OCI-M2 (cell line): ENCODE measurements around the gene MLLT1.
A peak's percentile ranks its signal among the peaks of the same experiment; 100 is the strongest.

Source experiments
- DNase-seq: peaks from one replicate; lab custom pipeline; 2025; ENCODE audit not compliant: unreplicated experiment; lab: John Stamatoyannopoulos, UW

The MLLT1 gene

DNA sequence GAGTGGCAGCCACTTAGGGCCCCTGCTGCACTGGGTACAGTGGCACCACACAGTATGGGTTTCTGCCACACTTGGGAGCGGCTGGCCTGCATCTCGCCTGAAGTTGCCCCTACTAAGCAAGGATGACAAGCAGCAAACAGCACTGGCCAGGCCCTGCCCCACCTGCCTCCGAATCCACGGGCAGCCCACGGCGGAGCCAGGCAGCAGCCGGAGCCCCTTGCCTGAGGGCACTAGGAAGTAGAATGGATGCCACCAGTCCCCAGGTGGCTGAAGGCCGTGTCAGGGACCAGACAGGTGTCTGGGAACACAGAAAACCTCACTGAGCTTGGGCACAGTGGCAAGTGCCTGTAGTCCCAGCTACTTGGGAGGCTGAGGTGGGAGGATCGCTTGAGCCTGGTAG, 19.4 kb downstream of the MLLT1 start:
- DNase-seq, result no peak

DNA sequence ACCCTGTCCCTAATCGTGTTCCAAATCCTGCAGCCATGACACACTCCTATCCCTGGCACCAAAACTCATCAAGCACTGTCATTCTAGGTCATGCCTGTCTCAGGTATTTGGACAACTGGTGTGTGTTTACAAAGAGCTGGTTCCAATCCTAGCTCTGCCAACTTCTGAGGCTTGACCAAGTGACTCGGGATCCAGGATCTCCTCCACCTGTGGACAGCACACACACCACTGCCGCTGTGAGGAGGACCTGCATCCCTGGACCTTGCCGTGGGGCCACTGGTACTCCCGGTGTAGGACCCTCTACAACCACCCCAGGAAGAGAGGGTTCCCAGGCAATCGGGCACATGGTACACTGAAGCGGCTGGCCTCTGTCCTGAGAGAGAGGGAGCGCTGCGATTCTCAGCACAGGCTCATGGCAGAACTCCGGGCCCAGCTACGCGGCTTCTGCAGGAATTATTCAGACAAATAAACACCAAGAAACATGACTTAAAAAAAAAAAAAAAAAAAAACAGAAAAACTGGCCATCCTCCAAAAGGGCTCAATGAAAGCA, 20.4 kb downstream of the MLLT1 start:
- no peak for DNase-seq

DNA sequence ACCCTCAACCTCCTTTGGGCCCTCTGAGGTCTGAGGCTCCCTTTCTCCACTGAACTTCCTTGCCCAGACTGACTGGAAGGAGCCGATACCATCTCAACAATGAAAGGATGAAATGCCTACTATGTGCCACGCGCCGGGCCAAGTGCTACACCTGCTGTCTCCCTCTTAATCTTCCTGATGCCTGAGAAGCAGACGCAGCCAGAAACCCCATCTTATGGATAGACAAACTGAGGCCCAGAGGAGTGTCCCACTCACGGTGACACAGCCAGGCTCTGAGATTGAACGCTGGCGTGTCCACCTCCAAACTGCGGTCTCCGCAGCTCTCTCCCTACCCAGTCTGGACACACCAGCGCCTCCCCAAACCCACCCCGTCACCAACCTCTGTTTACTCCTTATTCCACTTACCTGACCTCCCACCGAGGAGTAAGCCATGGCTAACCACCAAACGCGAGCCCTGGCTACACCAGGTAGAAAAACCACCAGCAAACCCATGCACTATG, 20.9 kb downstream of the MLLT1 start:
- no peak for DNase-seq

DNA sequence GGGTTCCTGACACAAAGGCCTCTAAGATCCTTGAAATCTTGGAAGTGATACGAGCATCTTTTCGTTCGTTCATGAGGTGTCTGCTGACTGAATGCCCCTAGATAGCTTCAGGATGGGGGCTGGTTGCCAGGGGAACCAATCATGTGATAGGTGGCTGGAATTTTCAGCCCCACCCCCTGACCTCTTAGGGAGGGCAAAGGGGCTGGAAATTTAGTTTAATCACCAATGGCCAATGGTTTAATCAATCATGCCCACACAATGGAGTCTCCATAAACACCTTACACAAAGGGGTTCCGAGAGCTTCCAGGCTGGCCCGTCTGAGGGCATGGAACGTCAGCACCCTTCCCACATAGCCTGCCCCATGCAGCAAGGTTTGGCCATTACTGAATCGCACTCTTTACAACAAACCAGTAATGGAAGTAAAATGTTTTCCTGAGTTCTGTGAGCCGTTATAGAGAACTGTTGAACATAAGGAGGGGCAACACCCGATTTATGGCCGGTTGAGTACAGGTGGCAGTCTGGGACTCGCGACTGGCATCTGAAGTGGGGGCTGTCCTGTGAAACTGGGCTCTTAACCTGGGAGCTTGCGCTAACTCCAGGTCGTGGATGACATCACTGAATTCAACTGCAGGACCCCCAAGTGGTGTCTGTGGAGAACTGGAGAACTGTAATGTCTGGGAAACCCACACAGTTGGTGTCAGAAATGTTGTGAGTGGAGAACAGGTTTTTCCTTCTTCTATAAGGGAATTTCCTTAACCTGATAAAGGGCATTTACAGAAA, 25.6 kb downstream of the MLLT1 start:
- DNase-seq, result no peak

DNA sequence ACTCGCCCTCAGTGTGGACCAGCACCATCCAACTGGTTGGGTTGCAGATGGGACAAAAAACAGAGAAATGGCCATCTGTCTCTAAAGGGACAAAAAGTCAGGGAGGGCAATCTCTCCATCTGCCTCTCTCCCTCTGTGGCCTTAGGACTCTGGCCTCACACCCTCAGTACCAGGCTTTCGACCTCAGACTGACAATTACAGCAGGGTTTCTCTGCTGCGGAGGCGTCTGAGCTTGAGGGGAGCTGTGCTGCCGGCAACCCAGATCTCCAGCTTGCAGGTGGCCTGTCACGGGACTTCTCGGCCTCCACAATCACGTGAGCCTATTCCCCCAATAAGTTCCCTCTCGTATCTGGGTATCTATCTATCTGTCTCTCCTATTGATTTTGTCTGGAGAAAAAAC, 27.7 kb downstream of the MLLT1 start:
- no peak for DNase-seq

DNA sequence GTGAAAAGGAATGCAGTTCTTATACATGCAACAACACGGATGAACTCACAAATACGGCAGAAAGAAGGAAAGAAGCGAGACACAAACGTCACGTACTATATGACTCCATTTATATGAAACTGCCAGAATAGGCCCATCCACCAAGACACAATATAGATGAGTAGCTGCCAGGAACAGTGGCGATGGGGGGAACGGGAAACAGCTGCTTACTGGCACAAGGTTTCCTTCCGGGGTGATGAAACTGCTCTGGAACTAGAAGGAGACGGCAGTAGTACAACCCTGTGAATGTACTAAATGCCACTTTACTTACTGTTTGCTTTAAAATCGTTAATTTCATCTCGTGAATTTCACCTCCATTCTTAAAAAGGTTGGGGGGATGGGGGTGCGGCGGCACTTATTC, 28.9 kb downstream of the MLLT1 start:
- DNase-seq, result no peak

DNA sequence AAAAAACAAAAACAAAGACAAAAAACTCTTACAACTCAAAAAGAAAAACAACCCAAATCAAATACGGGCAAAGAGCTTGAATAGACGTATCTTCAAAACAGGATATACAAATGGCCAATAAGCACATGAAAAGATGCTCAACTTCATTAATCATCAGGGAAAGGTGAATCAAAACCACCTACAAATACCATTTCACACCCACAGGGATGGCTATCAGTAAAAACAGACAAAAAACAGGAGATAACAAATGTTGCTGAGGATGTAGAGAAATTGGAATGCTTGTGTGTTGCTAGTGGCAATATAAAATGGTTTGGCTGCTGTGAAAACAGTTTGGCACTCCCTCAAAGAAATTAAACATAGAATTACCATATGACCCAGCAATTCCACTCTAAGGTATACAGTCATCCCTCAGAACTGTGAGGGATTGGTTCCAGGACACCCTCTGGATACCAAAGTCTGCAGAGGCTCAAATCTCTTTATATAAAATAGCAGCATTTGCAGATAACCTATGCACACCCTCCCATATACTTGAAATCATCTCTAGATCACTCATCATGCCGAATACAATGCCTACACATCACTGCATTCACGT, 29.7 kb downstream of the MLLT1 start:
- DNase-seq, result no peak

DNA sequence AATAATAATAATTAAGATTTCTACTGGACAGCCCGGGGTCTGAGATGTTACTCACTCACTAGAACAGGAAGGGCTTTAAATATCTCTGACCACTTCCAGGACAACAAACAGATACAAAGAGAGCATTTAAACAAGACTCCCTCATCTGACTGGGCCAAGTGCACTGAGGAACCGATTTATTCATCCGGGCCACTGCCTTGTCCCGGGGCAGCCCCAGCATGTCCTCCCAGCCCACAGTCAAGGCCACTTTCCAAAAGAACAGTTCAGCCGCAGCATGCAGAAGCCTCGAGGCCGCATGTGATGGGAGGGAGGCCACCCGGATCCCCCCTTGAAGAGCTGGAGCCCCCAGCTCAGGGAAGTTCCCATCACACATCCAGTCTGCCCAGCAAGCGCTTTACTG, 30.5 kb downstream of the MLLT1 start:
- DNase-seq, result no peak

DNA sequence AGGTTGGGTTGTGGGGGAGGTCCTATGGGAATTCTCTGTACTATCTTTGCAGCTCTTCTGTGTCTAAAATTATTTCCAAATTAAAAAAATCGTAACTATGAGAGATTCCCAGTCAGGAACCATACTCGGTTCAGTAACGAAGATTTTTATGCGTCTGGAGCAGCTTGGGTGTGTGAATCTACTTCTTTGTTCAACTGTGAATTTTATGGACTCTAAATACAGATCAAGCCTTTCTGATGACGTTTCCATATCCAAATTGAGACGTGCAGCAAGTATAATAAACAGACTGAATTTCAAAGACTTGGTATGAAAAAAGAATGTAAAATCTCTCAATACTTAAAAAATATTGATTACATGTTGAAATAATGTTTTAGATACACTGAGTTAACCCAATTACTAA, 30.9 kb downstream of the MLLT1 start:
- no peak for DNase-seq

DNA sequence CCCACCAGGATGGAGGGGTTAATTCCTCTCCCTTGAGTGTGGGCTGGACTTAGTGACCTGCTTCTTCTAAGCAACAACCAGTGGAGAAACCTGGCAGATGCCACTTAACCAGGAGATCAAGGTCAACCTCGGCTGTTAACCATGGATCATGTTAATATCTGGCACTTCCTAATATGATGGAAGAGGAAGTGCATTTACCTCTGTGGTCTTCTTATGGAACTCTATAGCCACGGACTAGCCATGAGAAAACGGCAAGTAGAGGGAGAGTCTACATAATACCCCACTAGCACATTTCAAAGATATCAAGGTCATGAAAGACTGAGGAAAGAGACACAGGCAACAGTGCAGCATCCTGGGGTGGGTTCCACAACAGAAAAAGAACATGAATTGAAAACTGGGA, 31.4 kb downstream of the MLLT1 start:
- DNase-seq, result no peak

DNA sequence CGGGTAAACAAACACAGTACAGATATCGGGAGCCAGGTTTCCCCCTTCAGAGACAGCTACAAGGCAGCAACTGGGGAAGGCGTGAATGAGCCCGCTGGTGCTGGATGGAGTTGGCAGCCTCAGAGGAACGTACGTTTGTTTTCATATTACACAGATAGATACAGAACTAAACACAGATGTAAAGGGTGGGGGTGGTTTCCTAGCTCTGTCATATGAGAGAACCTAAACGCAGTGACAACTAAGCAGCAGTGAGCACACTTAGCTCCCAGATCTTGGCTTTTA, 32.8 kb downstream of the MLLT1 start:
- no peak for DNase-seq

DNA sequence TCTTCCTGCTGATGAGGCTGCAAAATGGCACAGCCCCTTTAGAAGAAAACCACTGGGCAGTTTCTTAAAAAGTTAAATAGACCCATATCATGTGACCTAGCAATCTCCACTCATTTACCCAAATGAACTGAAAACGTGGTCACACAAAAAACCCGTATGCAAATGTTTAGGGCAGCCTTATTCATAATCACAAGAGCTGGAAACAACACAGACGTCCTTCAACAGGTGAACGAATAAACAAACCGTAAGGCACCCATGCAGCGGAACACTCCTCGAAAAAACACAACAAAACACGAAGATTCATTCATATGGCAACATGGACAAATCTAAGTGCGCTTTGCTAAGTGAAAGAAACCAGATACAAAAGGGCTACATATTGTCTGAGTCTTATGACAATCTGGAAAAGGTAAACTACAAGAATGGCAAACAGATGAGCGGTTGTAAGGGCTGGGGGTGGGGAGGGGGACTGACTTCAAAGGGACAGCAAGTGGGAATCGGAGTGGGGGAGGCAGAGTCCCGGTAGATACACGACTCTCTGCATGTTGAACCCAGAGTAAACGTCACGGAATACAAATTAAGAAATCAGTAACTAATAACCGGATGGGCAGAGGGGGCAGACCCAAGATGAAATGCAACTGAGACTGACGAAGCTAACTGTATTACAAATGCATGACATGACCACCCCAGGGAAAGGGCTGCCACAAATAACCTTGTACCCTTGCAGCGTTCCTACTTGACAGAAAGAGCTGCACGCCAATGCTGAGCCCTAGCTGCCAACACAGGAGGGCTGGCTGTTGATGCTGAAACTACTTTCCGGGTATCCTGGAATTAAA, 33.4 kb downstream of the MLLT1 start:
- no peak for DNase-seq

DNA sequence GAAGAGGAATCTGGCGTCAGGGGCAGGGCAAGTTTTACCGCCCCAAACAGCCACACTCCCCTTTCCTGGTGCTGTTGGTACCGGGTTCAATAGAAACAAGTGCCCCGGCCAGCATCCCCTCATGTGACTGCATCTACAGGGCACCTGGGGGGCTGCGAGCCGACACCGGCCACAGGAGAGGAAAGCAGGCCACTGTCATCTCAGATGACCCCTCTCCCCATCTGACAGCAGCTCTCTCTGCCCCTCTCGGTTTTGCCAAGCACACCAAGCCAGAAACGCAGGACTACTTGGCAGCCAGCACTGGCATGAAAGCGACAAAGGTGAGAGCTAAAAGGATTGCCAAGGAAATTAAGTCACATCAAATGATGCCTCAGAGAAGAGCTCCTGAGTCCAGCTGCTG, 37.1 kb downstream of the MLLT1 start:
- DNase-seq, result no peak

DNA sequence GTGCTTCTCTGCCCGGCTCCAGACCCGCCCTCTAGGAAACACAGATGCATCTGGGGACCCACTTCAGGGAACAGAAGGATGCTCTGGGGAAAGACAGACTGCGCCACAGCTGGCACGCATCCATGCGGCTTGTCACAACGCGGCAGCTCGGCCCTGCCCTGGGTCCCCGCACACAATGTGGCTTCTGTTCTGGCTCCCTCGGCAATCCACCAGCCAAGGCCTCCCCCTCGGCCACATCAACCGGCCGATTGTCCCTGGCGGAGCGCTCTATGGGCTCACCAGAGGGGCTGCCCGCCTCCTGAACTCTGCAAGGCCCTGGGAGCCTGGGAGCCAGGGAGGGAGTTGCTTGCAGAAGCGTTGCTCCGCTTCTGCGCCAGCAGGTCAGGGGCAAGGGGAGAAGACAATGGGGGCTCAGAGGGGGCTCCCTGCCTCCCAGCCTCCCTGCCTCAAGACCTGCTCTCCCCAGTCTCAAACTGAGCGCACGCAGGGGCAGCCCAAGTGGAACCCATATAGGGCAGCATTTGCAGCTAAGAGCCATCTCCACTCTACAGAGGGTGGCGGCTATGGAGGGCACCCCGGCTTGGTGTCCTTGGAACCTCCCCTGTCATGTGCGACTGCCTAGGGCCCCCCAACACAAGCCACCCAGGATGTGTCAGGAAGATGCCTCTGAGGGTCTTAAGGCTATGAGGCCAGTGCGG, 37.9 kb downstream of the MLLT1 start:
- no peak for DNase-seq

DNA sequence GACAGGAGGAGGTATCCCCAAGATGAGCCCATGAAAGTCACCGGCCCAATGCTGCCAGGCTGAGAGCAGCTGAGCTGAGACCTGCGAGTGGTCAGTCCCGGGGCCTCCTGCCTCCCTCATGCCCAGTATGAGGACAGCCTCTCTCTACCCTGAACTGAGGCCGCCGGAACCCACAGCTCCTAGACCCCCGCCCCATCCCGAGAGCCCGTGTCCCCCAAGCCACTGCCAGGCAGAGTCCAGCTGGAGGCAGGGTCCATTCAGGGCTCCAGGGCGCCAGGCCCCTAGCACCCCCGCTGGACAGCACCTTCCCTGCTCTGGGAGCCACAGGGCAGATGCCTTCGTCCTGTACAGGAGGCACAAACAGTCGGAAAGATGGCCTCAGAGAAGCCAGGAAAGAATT, 38.7 kb downstream of the MLLT1 start:
- no peak for DNase-seq

DNA sequence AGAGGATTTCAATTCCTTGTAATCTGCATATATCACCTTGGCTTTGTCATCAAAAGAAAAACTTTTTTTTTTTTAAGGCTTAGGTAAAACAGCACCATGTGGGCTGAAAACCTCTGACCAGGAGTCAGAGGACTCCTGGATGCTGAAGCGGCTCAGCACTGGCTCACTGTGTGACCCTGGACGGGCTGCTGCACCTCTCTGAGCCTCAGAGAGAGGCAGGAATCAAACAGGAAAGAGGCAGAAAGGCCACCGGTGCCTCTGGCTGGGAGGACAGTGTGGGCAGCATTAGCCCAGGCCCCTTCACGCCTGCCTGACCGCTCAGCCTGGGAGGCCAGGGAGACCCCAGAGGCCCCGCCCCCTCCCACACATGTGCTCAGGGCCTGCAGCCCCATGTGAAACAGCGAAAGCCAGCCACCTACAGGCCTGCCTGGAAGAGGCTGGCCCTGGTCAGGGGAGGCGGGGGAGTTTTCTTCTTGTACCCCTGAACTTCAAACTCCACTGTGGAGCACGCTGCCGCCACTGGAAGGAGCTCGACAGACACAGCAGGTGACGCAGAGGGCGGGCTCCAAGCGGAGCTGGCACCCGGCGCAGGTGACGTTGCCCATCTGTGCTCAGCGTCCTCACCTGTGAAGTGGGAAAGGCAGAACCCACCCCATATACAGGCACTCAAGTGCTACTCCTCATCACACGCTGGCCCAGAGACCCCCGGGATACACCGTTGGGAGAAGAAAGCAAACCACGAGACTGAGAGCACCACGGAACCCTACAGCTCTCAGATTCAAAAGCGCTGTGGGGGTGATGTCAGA, 39.7 kb downstream of the MLLT1 start:
- DNase-seq, result no peak

DNA sequence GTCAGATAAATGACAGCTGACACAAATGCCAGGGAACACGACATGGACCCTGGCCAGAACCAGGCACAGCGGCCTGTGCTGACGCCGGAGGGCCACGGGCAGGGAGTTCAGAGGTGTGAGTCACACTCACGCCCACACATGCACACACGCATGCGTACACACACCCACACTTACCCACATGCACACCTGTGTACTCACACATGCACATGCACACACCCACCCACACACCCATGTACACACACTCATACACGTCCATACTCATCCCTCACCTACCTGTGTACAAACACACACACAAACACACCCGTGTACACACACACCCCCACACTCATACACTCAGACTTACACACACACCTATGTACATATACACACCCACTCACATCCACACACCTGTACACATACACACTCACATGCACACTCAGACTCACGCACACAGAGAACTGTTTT, 40.4 kb downstream of the MLLT1 start:
- no peak for DNase-seq

DNA sequence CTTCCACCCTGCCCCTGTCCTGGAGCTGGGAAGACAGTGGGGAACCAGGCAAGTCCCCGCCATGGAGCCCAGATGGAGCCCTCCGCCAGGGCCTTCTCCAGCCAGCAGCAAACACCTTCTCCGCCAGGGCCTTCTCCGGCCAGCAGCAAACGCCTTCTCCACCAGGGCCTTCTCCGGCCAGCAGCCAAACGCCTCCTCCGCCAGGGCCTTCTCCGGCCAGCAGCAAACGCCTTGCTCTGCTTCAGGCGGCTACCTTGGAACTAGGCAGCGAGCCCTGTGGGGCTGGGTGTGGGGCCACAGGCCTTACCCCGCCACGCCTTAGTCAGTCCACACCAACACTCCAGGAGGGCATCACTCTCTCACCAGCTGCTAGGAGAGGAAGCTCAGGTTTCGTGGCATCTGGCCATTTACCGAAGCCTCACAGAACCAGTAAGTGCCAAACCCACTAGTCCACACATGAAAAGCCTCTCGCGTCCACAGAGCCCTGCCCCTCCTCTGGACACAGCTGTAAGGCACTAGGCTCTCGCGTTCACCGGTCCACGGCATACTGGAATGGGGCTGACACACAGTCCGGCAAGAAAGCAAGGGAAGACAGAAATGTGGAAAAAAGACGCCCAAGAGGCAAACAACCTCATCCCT, 41.0 kb downstream of the MLLT1 start:
- DNase-seq, result no peak

DNA sequence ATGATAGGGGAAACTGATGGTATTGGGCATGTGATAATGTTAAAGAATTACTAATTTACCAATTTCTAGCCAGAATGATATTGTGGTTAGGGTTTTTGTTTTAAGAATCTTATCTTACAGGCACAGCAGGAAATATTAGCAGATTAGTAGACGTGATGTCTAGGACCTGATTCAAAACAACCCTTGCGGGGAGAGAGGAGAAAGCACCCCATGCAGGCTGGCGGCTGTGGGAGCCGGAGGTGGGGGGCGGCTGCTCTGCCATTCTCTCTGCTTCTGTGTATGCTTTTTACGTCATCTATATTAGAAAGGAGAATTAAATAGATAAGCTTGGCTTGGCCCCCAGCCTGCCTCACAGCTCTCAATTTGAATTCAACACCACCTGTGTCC, 41.5 kb downstream of the MLLT1 start:
- peak; percentile 4 for DNase-seq
